HepG2 (cell line): ENCODE data around the gene GSG1. TPM values are rescaled to one million over a fixed set of nuclear protein-coding genes. Genes with fewer than 3 reads are reported as not detected.

Experiments
- FOXK2 ChIP-seq: fragments of 450-650 bp; IDR thresholded peaks from 2 replicates; pipeline ENCODE4 v1.6.1; 2016
- HMG20A ChIP-seq: IDR thresholded peaks from 2 replicates; pipeline ENCODE4 v1.6.1; 2016; ENCODE audit warnings: borderline replicate concordance
- JARID2 ChIP-seq: sonication (generic); formaldehyde crosslinking; IDR thresholded peaks from 2 replicates; pipeline ENCODE4 v1.8.1; 2023; ENCODE audit warnings: missing genetic modification reagents, inconsistent platforms; ENCODE audit not compliant: insufficient replicate concordance
- KDM6A ChIP-seq: IDR thresholded peaks from 2 replicates; pipeline ENCODE4 v1.6.1; 2016; ENCODE audit warnings: low read depth
- REL ChIP-seq: sonication (generic); formaldehyde crosslinking; conservative IDR thresholded peaks from 2 replicates; pipeline ENCODE4 v1.8.0; 2022; ENCODE audit warnings: mild to moderate bottlenecking, missing genetic modification reagents, moderate library complexity
- ZNF124 ChIP-seq: sonication (generic); formaldehyde crosslinking; IDR thresholded peaks from 2 replicates; pipeline ENCODE4 v1.4.0; 2020; ENCODE audit warnings: missing genetic modification reagents
- ZNF530 ChIP-seq: sonication (generic); formaldehyde crosslinking; IDR thresholded peaks from 2 replicates; pipeline ENCODE4 v1.5.0; 2020; ENCODE audit warnings: low read depth, mild to moderate bottlenecking, missing genetic modification reagents
- ZNF558 ChIP-seq: sonication (generic); formaldehyde crosslinking; IDR thresholded peaks from 2 replicates; pipeline ENCODE4 v1.9.0; 2022; ENCODE audit warnings: mild to moderate bottlenecking, missing genetic modification reagents, borderline replicate concordance
- ZNF720 ChIP-seq: sonication (generic); formaldehyde crosslinking; IDR thresholded peaks from 2 replicates; pipeline ENCODE4 v1.4.0; 2020; ENCODE audit warnings: missing genetic modification reagents
- polyA plus RNA-seq, 8 experiments: library from polyadenylated mRNA; depleted of rRNA in 3 of 8; stranded (reverse) in 7 of 8; unstranded in 1 of 8; fragments of >200 nt; fragmentation: Illumina TruSeq in 4 of 8; extraction: Trizol in 4 of 8; gene quantifications; 2 replicates each; pipeline versions ENCODE4 v1.2.1 to v1.2.3, GENCODE V29; 2011 to 2016; ENCODE audit warnings: low read depth in 4 of 8, missing spikeins in 1 of 8, mixed read lengths in 1 of 8; ENCODE audit not compliant: insufficient read depth in 1 of 8
- total RNA-seq, 5 experiments: library from RNA; depleted of rRNA; stranded (reverse); fragments of >200 nt; fragmentation: Illumina TruSeq; extraction: Trizol; gene quantifications; 2 replicates each; pipeline ENCODE4 v1.2.3, GENCODE V29; 2016; ENCODE audit warnings: low read depth in 1 of 5
- TF ChIP-seq, protein P1 (sequence below): sonication (generic); formaldehyde crosslinking; IDR thresholded peaks from one replicate; pipeline ENCODE4 v1.5.1; 2020; ENCODE audit warnings: mild to moderate bottlenecking, missing genetic modification reagents; ENCODE audit errors: not compliant biosample characterization
- TF ChIP-seq, protein P2 (sequence below): sonication (generic); formaldehyde crosslinking; IDR thresholded peaks from 2 replicates; pipeline ENCODE4 v1.8.1; 2022; ENCODE audit warnings: mild to moderate bottlenecking, missing genetic modification reagents
- TF ChIP-seq, protein P3 (sequence below): sonication (generic); formaldehyde crosslinking; IDR thresholded peaks from 2 replicates; pipeline ENCODE4 v1.5.1; 2020; ENCODE audit warnings: mild to moderate bottlenecking, missing genetic modification reagents, moderate library complexity
- TF ChIP-seq, protein P4 (sequence below): IDR thresholded peaks from 2 replicates; pipeline ENCODE4 v1.6.1; 2016; ENCODE audit warnings: mild to moderate bottlenecking, missing biosample characterization, missing genetic modification reagents
- TF ChIP-seq, protein P5 (sequence below): sonication (generic); formaldehyde crosslinking; IDR thresholded peaks from 2 replicates; pipeline ENCODE4 v1.8.0; 2022; ENCODE audit warnings: mild to moderate bottlenecking, missing genetic modification reagents; ENCODE audit not compliant: insufficient replicate concordance

Gene GSG1
- total and polyA plus RNA-seq, 2 of the 13 experiments (the other 11 are each of a cell fraction or from before 2014, with no cell fraction given): not detected

DNA sequence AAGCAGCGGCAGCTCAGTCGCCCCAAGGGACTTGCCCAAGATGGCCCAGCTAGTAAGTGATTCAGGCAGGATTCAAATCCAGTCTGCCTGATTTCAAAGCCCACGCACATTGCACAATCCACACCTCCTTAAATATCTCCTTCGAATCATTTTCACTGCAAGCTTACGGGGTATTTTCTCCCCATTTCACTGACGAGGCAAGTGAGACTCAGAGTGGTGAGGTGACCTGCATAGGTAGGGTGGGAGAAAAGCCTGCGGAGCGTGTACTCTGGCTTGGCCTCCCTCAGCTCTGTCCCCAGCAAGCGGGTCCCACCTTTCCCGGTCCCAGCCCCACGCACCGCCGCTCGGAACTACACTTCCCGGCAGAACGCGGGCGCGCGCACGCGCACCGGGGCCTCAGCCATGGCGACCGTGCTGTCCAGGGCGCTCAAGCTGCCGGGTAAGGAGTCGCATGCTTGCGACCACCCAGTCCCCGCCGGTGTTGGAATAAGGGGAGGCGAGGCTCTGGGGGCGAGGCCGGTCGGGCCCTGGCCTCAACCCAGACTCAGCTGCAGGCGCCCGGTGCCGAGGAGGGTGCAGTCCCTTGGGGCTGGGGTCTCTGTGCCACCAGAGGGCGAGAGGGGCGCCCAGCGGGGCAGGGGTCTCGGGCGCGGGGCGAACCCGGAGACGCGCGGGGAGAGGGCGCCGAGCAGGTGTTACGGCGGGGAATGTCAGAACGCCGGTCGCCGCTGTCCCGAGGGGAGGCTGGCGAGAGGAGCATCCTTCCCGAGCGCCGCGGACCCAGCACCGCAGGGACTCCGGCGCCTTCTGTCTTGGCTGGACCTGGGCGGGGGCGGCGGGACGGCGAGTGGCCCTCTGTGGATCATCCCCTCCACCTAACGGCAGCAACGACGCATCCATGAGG lies 59.2 kb downstream of the GSG1 start, which contains the start of gene FAM234B (continued):
- TF ChIP-seq, protein P1, sequence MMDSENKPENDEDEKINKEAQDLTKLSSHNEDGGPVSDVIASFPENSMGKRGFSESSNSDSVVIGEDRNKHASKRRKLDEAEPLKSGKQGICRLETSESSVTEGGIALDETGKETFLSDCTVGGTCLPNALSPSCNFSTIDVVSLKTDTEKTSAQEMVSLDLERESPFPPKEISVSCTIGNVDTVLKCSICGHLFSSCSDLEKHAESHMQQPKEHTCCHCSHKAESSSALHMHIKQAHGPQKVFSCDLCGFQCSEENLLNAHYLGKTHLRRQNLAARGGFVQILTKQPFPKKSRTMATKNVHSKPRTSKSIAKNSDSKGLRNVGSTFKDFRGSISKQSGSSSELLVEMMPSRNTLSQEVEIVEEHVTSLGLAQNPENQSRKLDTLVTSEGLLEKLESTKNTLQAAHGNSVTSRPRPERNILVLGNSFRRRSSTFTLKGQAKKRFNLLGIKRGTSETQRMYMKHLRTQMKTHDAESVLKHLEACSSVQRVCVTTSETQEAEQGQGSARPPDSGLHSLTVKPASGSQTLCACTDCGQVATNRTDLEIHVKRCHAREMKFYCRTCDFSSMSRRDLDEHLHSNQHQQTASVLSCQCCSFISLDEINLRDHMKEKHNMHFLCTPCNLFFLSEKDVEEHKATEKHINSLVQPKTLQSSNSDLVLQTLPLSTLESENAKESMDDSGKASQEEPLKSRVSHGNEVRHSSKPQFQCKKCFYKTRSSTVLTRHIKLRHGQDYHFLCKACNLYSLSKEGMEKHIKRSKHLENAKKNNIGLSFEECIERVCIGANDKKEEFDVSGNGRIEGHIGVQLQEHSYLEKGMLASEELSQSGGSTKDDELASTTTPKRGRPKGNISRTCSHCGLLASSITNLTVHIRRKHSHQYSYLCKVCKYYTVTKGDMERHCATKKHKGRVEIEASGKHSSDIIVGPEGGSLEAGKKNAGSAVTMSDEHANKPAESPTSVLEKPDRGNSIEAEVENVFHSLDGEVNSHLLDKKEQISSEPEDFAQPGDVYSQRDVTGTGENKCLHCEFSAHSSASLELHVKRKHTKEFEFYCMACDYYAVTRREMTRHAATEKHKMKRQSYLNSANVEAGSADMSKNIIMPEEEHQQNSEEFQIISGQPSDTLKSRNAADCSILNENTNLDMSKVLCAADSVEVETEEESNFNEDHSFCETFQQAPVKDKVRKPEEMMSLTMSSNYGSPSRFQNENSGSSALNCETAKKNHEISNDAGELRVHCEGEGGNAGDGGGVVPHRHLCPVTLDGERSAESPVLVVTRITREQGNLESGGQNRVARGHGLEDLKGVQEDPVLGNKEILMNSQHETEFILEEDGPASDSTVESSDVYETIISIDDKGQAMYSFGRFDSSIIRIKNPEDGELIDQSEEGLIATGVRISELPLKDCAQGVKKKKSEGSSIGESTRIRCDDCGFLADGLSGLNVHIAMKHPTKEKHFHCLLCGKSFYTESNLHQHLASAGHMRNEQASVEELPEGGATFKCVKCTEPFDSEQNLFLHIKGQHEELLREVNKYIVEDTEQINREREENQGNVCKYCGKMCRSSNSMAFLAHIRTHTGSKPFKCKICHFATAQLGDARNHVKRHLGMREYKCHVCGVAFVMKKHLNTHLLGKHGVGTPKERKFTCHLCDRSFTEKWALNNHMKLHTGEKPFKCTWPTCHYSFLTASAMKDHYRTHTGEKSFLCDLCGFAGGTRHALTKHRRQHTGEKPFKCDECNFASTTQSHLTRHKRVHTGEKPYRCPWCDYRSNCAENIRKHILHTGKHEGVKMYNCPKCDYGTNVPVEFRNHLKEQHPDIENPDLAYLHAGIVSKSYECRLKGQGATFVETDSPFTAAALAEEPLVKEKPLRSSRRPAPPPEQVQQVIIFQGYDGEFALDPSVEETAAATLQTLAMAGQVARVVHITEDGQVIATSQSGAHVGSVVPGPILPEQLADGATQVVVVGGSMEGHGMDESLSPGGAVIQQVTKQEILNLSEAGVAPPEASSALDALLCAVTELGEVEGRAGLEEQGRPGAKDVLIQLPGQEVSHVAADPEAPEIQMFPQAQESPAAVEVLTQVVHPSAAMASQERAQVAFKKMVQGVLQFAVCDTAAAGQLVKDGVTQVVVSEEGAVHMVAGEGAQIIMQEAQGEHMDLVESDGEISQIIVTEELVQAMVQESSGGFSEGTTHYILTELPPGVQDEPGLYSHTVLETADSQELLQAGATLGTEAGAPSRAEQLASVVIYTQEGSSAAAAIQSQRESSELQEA (CRISPR knock-in tag): no peak
- TF ChIP-seq ZNF124 (CRISPR knock-in tag) (peak; percentile 67), KDM6A (CRISPR knock-in tag) (no peak), ZNF530 (CRISPR knock-in tag) (no peak), ZNF558 (CRISPR knock-in tag) (no peak), JARID2 (CRISPR knock-in tag) (no peak), FOXK2 (no peak), REL (CRISPR knock-in tag) (0 out of 2 replicates have a peak, but pooled peaks have one; percentile 22), ZNF720 (CRISPR knock-in tag) (no peak), HMG20A (CRISPR knock-in tag) (no peak)
- TF ChIP-seq, protein P2, sequence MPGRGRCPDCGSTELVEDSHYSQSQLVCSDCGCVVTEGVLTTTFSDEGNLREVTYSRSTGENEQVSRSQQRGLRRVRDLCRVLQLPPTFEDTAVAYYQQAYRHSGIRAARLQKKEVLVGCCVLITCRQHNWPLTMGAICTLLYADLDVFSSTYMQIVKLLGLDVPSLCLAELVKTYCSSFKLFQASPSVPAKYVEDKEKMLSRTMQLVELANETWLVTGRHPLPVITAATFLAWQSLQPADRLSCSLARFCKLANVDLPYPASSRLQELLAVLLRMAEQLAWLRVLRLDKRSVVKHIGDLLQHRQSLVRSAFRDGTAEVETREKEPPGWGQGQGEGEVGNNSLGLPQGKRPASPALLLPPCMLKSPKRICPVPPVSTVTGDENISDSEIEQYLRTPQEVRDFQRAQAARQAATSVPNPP: no peak
- TF ChIP-seq, protein P3, sequence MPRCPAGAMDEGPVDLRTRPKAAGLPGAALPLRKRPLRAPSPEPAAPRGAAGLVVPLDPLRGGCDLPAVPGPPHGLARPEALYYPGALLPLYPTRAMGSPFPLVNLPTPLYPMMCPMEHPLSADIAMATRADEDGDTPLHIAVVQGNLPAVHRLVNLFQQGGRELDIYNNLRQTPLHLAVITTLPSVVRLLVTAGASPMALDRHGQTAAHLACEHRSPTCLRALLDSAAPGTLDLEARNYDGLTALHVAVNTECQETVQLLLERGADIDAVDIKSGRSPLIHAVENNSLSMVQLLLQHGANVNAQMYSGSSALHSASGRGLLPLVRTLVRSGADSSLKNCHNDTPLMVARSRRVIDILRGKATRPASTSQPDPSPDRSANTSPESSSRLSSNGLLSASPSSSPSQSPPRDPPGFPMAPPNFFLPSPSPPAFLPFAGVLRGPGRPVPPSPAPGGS (CRISPR knock-in tag): no peak
- TF ChIP-seq, protein P4, sequence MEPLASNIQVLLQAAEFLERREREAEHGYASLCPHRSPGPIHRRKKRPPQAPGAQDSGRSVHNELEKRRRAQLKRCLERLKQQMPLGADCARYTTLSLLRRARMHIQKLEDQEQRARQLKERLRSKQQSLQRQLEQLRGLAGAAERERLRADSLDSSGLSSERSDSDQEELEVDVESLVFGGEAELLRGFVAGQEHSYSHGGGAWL (CRISPR knock-in tag): peak; percentile 51; the same call in 1 of the 2 replicates
- TF ChIP-seq, protein P5, sequence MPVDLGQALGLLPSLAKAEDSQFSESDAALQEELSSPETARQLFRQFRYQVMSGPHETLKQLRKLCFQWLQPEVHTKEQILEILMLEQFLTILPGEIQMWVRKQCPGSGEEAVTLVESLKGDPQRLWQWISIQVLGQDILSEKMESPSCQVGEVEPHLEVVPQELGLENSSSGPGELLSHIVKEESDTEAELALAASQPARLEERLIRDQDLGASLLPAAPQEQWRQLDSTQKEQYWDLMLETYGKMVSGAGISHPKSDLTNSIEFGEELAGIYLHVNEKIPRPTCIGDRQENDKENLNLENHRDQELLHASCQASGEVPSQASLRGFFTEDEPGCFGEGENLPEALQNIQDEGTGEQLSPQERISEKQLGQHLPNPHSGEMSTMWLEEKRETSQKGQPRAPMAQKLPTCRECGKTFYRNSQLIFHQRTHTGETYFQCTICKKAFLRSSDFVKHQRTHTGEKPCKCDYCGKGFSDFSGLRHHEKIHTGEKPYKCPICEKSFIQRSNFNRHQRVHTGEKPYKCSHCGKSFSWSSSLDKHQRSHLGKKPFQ: no peak
